ENCODE results near the gene CD93.

GRCh38 chr20:23052904-23053303 is 33.2 kb downstream of the CD93 start:
- no peak for TF ChIP-seq CTCF (conservative IDR thresholded peaks at IDR 0.05; ENCODE audit: low read length)
- TF ChIP-seq EZH2phosphoT487 (IDR thresholded peaks at IDR 0.05; ENCODE audit: borderline replicate concordance) = no peak

Measured in Loucy (cell line).